DND-41 (cell line): ENCODE results near the gene SEC14L5.
"Not testable (repeated sequence)": the region's sequence is repeated elsewhere in the genome, so short reads cannot be mapped to it uniquely, and the experiment has no call there.

Experiments
- ATAC-seq: fragments of 200-7000 bp; cut with Tn5 transposase; 3 replicates; pipeline ENCODE4 v1.9.1; 2021; ENCODE audit warnings: low read depth; ENCODE audit not compliant: insufficient read depth
- DNase-seq: peaks from one replicate; pipeline ENCODE4 v3.0.0-alpha.2; 2020
- H2AFZ ChIP-seq: 2 replicates; pipeline ENCODE4 v1.6.0; 2012; ENCODE audit warnings: low read depth, low read length
- H3K27ac ChIP-seq: 2 replicates; pipeline ENCODE4 v1.5.1; 2012; ENCODE audit warnings: low read length, inconsistent platforms
- H3K27me3 ChIP-seq: fragments of 200-600 bp; sonication (generic); 2 replicates; pipeline ENCODE4 v1.6.0; 2012; ENCODE audit warnings: low read length, mild to moderate bottlenecking, inconsistent platforms; ENCODE audit not compliant: insufficient read depth, poor library complexity
- H3K36me3 ChIP-seq: 2 replicates; pipeline ENCODE4 v1.5.1; 2012; ENCODE audit warnings: low read length, inconsistent platforms; ENCODE audit not compliant: insufficient read depth
- H3K4me1 ChIP-seq: 2 replicates; pipeline ENCODE4 v1.5.1; 2012; ENCODE audit warnings: mild to moderate bottlenecking, low read length; ENCODE audit not compliant: insufficient read depth
- H3K4me2 ChIP-seq: 2 replicates; pipeline ENCODE4 v1.6.0; 2012; ENCODE audit warnings: mild to moderate bottlenecking, moderate library complexity, low read length, inconsistent platforms; ENCODE audit not compliant: insufficient read depth
- H3K4me3 ChIP-seq, 2 experiments: fragments of 200-600 bp in 1 of 2; shearing (Covaris generic) in 1 of 2; 2 replicates each; pipeline ENCODE4 v1.5.1; 2012 to 2016; ENCODE audit warnings: inconsistent platforms in 2 of 2, low read length in 2 of 2, mild to moderate bottlenecking in 2 of 2, low read depth in 1 of 2, moderate library complexity in 1 of 2
- H3K79me2 ChIP-seq: 2 replicates; pipeline ENCODE4 v1.6.0; 2012; ENCODE audit warnings: low read length, inconsistent platforms; ENCODE audit not compliant: insufficient read depth
- H3K9ac ChIP-seq: 2 replicates; pipeline ENCODE4 v1.6.0; 2012; ENCODE audit warnings: low read depth, mild to moderate bottlenecking, inconsistent platforms, low read length, moderate library complexity
- H3K9me3 ChIP-seq: 2 replicates; pipeline ENCODE4 v1.5.1; 2012; ENCODE audit warnings: low read length, moderate library complexity, mild to moderate bottlenecking, inconsistent platforms; ENCODE audit not compliant: insufficient read depth, severe bottlenecking
- H4K20me1 ChIP-seq: 2 replicates; pipeline ENCODE4 v1.6.0; 2012; ENCODE audit warnings: low read length; ENCODE audit not compliant: insufficient read depth
- EZH2 ChIP-seq: IDR thresholded peaks from 3 replicates; pipeline ENCODE4 v1.6.1; 2012; ENCODE audit warnings: borderline replicate concordance, low read depth, mild to moderate bottlenecking, moderate library complexity, low read length, inconsistent platforms; ENCODE audit not compliant: severe bottlenecking
- TF ChIP-seq, protein P1 (sequence below): IDR thresholded peaks from 2 replicates; pipeline ENCODE4 v1.5.1; 2012; ENCODE audit warnings: borderline replicate concordance, low read length, moderate library complexity, mild to moderate bottlenecking; ENCODE audit not compliant: poor library complexity, severe bottlenecking; ENCODE audit errors: extremely low read depth

SEC14L5 gene

DNA sequence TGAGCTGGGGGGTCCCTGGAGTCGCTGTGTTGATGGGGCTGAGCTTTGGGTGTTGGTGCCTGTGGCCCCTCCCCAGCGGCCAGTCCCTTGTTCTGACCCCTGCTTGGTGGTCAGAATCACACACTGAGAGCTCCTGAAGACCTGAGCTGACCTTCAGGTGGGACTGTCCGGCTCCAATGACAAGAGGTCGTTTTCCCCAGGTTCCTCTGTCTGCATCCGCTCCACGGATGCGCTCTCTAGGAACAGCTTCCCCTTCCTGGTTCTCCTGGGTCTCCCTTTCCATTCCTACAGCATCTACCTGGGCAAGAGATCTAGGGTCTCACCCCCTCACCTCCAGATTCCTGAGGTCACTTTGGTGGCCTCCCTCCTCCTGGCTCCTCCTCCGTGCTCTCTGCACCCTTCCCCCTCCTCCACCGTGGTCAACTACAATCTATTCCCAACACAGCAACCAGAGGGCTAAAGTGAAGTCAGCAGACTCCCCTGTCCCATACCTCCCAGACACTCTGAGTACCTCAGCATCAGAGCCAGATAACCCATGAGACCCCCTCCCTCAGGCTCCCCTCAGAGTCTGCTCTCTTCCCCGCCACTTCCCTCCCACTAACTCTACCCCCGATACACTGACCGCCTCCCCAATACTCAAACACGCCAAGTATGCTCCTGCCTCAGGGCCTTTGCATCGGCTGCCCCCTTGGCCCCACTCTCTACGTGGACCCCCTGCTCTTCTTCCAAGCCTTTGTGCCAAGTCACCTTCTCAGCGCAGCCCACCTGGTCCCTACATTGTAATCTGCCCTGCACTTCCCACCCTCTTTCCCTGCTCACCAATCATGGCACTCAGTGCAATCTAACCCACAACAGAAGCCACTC is 9.0 kb upstream of the SEC14L5 start:
- ATAC-seq = no peak
- Histone ChIP-seq H3K79me2 (no peaks in the 10 kb centered on the region), H3K27me3 (no peaks in the 10 kb centered on the region), H3K9ac (no peak overlapping the region), H3K9me3 (no peaks in the 10 kb centered on the region), H4K20me1 (no peaks in the 10 kb centered on the region), H2AFZ (no peak overlapping the region), H3K36me3 (no peaks in the 10 kb centered on the region), H3K4me3 (no peak overlapping the region), H3K4me1 (no peaks in the 10 kb centered on the region), H3K27ac (no peak overlapping the region), H3K4me2 (no peak overlapping the region)
- no peak for DNase-seq
- no peak for TF ChIP-seq EZH2
- TF ChIP-seq, protein P1, sequence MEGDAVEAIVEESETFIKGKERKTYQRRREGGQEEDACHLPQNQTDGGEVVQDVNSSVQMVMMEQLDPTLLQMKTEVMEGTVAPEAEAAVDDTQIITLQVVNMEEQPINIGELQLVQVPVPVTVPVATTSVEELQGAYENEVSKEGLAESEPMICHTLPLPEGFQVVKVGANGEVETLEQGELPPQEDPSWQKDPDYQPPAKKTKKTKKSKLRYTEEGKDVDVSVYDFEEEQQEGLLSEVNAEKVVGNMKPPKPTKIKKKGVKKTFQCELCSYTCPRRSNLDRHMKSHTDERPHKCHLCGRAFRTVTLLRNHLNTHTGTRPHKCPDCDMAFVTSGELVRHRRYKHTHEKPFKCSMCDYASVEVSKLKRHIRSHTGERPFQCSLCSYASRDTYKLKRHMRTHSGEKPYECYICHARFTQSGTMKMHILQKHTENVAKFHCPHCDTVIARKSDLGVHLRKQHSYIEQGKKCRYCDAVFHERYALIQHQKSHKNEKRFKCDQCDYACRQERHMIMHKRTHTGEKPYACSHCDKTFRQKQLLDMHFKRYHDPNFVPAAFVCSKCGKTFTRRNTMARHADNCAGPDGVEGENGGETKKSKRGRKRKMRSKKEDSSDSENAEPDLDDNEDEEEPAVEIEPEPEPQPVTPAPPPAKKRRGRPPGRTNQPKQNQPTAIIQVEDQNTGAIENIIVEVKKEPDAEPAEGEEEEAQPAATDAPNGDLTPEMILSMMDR = no peak

- H3K4me2 ChIP-seq = no peak overlapping the region
- H3K4me1 ChIP-seq = no peaks in the 10 kb centered on the region
- H3K9me3 ChIP-seq = no peaks in the 10 kb centered on the region
- no peaks in the 10 kb centered on the region for H3K36me3 ChIP-seq
- TF ChIP-seq, protein P1 = no peak
- TF ChIP-seq EZH2 = no peak
- no peaks in the 10 kb centered on the region for H3K27me3 ChIP-seq
- H3K79me2 ChIP-seq = no peaks in the 10 kb centered on the region
- no peak overlapping the region for H2AFZ ChIP-seq
- no peak for DNase-seq
- no peak for ATAC-seq
- H3K9ac ChIP-seq = no peak overlapping the region
- H3K27ac ChIP-seq = no peak overlapping the region
- no peak overlapping the region for H3K4me3 ChIP-seq
- H4K20me1 ChIP-seq = no peaks in the 10 kb centered on the region
These were observed 8.1 kb upstream of the SEC14L5 start for GRCh38 chr16:4949986-4950385.

DNA sequence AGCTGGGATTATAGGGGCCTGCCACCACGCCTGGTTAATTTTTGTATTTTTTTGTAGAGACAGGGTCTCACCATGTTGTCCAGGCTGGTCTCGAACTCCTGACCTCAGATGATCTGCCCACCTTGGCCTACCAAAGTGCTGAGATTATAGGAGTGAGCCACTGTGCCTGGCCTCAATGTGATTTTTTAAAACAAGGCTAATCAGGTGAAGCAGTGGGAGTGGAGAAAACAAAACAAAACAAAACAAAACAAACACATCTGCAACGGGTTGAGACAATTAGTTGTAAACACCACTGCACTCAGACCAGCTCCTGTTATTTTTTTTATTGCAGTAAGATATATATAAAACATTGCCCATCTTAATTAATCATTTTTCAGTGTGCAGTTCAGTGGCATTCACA is 6.5 kb upstream of the SEC14L5 start:
- H2AFZ ChIP-seq, H3K9me3 ChIP-seq, H4K20me1 ChIP-seq, H3K4me1 ChIP-seq, H3K27me3 ChIP-seq, H3K79me2 ChIP-seq, H3K9ac ChIP-seq, H3K36me3 ChIP-seq, H3K4me2 ChIP-seq, H3K4me3 ChIP-seq, H3K27ac ChIP-seq, DNase-seq, ATAC-seq: not testable (repeated sequence)

DNA sequence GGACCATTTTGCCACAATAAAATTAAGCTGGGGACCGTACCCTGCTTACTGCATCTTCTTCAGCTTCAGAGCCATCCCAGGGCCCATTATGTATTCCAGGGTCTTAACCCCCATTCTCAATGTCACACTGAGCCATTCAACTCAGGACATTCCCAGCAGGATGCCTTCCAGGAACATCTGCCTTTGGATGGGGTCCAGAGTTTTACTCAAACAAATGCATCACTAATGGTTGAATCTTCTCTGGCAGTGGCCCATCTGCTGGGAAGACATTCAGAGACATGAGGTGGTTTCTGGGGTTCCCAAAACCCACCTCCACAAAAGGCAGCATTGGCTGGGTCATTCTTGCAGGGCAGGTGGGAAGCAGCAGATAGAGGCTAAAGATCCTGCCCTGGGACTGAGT is 3.4 kb upstream of the SEC14L5 start:
- H3K4me2 ChIP-seq = no peak overlapping the region
- H3K27ac ChIP-seq = no peak overlapping the region
- no peaks in the 10 kb centered on the region for H3K36me3 ChIP-seq
- no peak overlapping the region for H3K4me3 ChIP-seq
- H3K9ac ChIP-seq = no peak overlapping the region
- DNase-seq (no peak), ATAC-seq (no peak)
- peaks cover 5% of the 10 kb centered on the region; the same call in 1 of the 2 replicates for H4K20me1 ChIP-seq
- no peaks in the 10 kb centered on the region for H3K27me3 ChIP-seq
- no peak overlapping the region for H2AFZ ChIP-seq
- H3K4me1 ChIP-seq = no peaks in the 10 kb centered on the region
- no peak for TF ChIP-seq EZH2
- TF ChIP-seq, protein P1 = no peak
- no peaks in the 10 kb centered on the region for H3K79me2 ChIP-seq
- H3K9me3 ChIP-seq = no peaks in the 10 kb centered on the region
